HCT116 (cell line): ENCODE measurements around the gene DDX24. TPM values are rescaled to one million over a fixed set of nuclear protein-coding genes. Genes with fewer than 3 reads are reported as not detected.

Experiments
- ATAC-seq: fragments of 200-7000 bp; cut with Tn5 transposase; 2 replicates; pipeline ENCODE4 v1.9.1; 2020; ENCODE audit warnings: mild to moderate bottlenecking, moderate library complexity
- BruUV-seq: library from RNA; stranded (reverse); fragments of 400-500 nt; replicated peaks from 2 replicates; lab custom pipeline; 2021; lab: Mats Ljungman, UMichigan
- CTCF ChIA-PET: fragments of 300-600 bp; sonication (Branson Sonifier 250); formaldehyde crosslinking; loops from one replicate; lab custom pipeline; 2021; ENCODE audit warnings: antibody characterized with exemption; lab: Charles Lee
- POLR2A ChIA-PET: fragments of 300-600, 350-600 bp; sonication (Branson Sonifier 250); formaldehyde crosslinking; loops from one replicate; lab custom pipeline; 2021; ENCODE audit warnings: antibody characterized with exemption; lab: Charles Lee
- RAD21 ChIA-PET, 2 experiments: fragments of 300-600 bp; sonication (Branson Sonifier 250); formaldehyde crosslinking; loops; one replicate each; lab custom pipeline; 2023; ENCODE audit warnings: low total read pairs in 2 of 2; ENCODE audit not compliant: uncharacterized antibody in 2 of 2, unreplicated experiment in 2 of 2, low non-redundant PET in 1 of 2; lab: Charles Lee
- DNase-seq: peaks from one replicate; pipeline ENCODE4 v3.0.0-alpha.2; 2010; ENCODE audit warnings: low read depth, low spot score
- H2AFZ ChIP-seq: fragments of 200-600 bp; shearing (Covaris generic), sonication (generic); 2 replicates; pipeline ENCODE4 v1.6.1; 2017; ENCODE audit warnings: low read depth, mixed run types, mixed read lengths, antibody characterized with exemption, low read length; ENCODE audit not compliant: poor library complexity, severe bottlenecking
- H3K27ac ChIP-seq: 2 replicates; pipeline ENCODE4 v1.5.1; 2012; ENCODE audit warnings: low read depth, low read length
- H3K27me3 ChIP-seq: fragments of 200-600 bp; sonication (generic); 2 replicates; pipeline ENCODE4 v1.6.1; 2016; ENCODE audit warnings: mixed run types, low read length, mixed read lengths; ENCODE audit not compliant: insufficient read depth
- H3K36me3 ChIP-seq, 2 experiments: fragments of 200-500 bp in 1 of 2; fragments of 200-600 bp in 1 of 2; sonication (Bioruptor generic) in 1 of 2; sonication (generic) in 1 of 2; 2 replicates each; pipeline versions ENCODE4 v1.5.1 to v1.6.1; 2014 to 2016; ENCODE audit warnings: low read length in 2 of 2, inconsistent platforms in 1 of 2, mixed read lengths in 1 of 2, mixed run types in 1 of 2; ENCODE audit not compliant: insufficient read depth in 2 of 2, control insufficient read depth in 1 of 2
- H3K4me1 ChIP-seq, 2 experiments: fragments of 200-600 bp in 1 of 2; sonication (generic) in 1 of 2; 2 replicates each; pipeline versions ENCODE4 v1.5.1 to v1.6.1; 2012 to 2017; ENCODE audit warnings: low read length in 2 of 2, inconsistent platforms in 1 of 2, mild to moderate bottlenecking in 1 of 2, mixed read lengths in 1 of 2, mixed run types in 1 of 2, moderate library complexity in 1 of 2; ENCODE audit not compliant: insufficient read depth in 2 of 2, control insufficient read depth in 1 of 2
- H3K4me2 ChIP-seq: fragments of 200-600 bp; sonication (generic); 2 replicates; pipeline ENCODE4 v1.6.1; 2017; ENCODE audit warnings: mixed run types, low read length, mixed read lengths
- H3K4me3 ChIP-seq, 2 experiments: fragments of 200-600 bp in 1 of 2; sonication (generic) in 1 of 2; replicated peaks in 1 of 2; 2 replicates each; pipeline ENCODE4 v1.5.1; 2011 to 2016; ENCODE audit warnings: low read length in 2 of 2, control low read depth in 1 of 2, low read depth in 1 of 2, mild to moderate bottlenecking in 1 of 2, mixed read lengths in 1 of 2, mixed run types in 1 of 2
- H3K79me2 ChIP-seq: fragments of 200-600 bp; sonication (generic); 2 replicates; pipeline ENCODE4 v1.6.1; 2017; ENCODE audit warnings: mild to moderate bottlenecking, mixed run types, low read length, moderate library complexity, mixed read lengths; ENCODE audit not compliant: insufficient read depth
- H3K9ac ChIP-seq: fragments of 200-600 bp; sonication (generic); 2 replicates; pipeline ENCODE4 v1.6.1; 2016; ENCODE audit warnings: low read length, mixed read lengths
- H3K9me2 ChIP-seq: fragments of 200-600 bp; sonication (generic), shearing (Covaris generic); 2 replicates; pipeline ENCODE4 v1.6.1; 2017; ENCODE audit warnings: mixed run types, mild to moderate bottlenecking, moderate library complexity; ENCODE audit not compliant: insufficient read depth
- H3K9me3 ChIP-seq, 2 experiments: fragments of 200-500 bp in 1 of 2; fragments of 200-600 bp in 1 of 2; sonication (Bioruptor generic) in 1 of 2; sonication (generic) in 1 of 2; 2 replicates each; pipeline ENCODE4 v1.6.1; 2014 to 2017; ENCODE audit warnings: low read length in 2 of 2, mixed read lengths in 2 of 2, inconsistent platforms in 1 of 2, low read depth in 1 of 2, mild to moderate bottlenecking in 1 of 2, mixed run types in 1 of 2, moderate library complexity in 1 of 2; ENCODE audit not compliant: control insufficient read depth in 1 of 2, insufficient read depth in 1 of 2
- H4K20me1 ChIP-seq: fragments of 200-600 bp; sonication (generic), shearing (Covaris generic); 2 replicates; pipeline ENCODE4 v1.6.1; 2017; ENCODE audit warnings: mixed run types, mild to moderate bottlenecking, moderate library complexity; ENCODE audit not compliant: insufficient read depth
- CBX3 ChIP-seq: IDR thresholded peaks from 2 replicates; pipeline ENCODE4 v1.6.1; 2012; ENCODE audit warnings: low read depth
- CEBPB ChIP-seq: IDR thresholded peaks from 2 replicates; pipeline ENCODE4 v1.6.1; 2012; ENCODE audit warnings: low read depth
- JUND ChIP-seq: IDR thresholded peaks from 2 replicates; pipeline ENCODE4 v1.6.1; 2012
- POLR2AphosphoS5 ChIP-seq: IDR thresholded peaks from 2 replicates; pipeline ENCODE4 v1.6.1; 2011; ENCODE audit warnings: mild to moderate bottlenecking, low read depth, low read length, moderate library complexity
- SIN3A ChIP-seq: IDR thresholded peaks from 2 replicates; pipeline ENCODE4 v1.6.1; 2012; ENCODE audit warnings: low read depth
- intact Hi-C: fragments of 100-400 bp; cut with micrococcal nuclease; formaldehyde crosslinking; loops from 2 replicates; pipeline ENCODE4 v1.10.0; 2022
- total RNA-seq: library from RNA; stranded (reverse); gene quantifications from one replicate; pipeline ENCODE4 v1.2.1, GENCODE V29; 2021; ENCODE audit not compliant: unreplicated experiment
- TF ChIP-seq, protein P1 (sequence below): IDR thresholded peaks from 2 replicates; pipeline ENCODE4 v1.6.1; 2012; ENCODE audit warnings: low read depth
- TF ChIP-seq, protein P2 (sequence below), 3 experiments: fragments of 200-600 bp in 1 of 3; sonication (generic) in 1 of 3; IDR thresholded peaks in 2 of 3; conservative IDR thresholded peaks in 1 of 3; 2 replicates each; pipeline ENCODE4 v1.5.1; 2012 to 2017; ENCODE audit warnings: low read depth in 2 of 3, low read length in 2 of 3, antibody characterized with exemption in 1 of 3, borderline replicate concordance in 1 of 3, control low read depth in 1 of 3, mild to moderate bottlenecking in 1 of 3, mixed read lengths in 1 of 3, mixed run types in 1 of 3, moderate library complexity in 1 of 3; ENCODE audit not compliant: insufficient read depth in 1 of 3
- TF ChIP-seq, protein P3 (sequence below): IDR thresholded peaks from 2 replicates; pipeline ENCODE4 v1.6.1; 2012
- TF ChIP-seq, protein P4 (sequence below): IDR thresholded peaks from 2 replicates; pipeline ENCODE4 v1.6.1; 2011; ENCODE audit warnings: mild to moderate bottlenecking, low read length, moderate library complexity; ENCODE audit not compliant: insufficient replicate concordance; ENCODE audit errors: extremely low read depth

Gene DDX24
- total RNA-seq, 1 experiment from 2014 or later = 169 TPM

DNA sequence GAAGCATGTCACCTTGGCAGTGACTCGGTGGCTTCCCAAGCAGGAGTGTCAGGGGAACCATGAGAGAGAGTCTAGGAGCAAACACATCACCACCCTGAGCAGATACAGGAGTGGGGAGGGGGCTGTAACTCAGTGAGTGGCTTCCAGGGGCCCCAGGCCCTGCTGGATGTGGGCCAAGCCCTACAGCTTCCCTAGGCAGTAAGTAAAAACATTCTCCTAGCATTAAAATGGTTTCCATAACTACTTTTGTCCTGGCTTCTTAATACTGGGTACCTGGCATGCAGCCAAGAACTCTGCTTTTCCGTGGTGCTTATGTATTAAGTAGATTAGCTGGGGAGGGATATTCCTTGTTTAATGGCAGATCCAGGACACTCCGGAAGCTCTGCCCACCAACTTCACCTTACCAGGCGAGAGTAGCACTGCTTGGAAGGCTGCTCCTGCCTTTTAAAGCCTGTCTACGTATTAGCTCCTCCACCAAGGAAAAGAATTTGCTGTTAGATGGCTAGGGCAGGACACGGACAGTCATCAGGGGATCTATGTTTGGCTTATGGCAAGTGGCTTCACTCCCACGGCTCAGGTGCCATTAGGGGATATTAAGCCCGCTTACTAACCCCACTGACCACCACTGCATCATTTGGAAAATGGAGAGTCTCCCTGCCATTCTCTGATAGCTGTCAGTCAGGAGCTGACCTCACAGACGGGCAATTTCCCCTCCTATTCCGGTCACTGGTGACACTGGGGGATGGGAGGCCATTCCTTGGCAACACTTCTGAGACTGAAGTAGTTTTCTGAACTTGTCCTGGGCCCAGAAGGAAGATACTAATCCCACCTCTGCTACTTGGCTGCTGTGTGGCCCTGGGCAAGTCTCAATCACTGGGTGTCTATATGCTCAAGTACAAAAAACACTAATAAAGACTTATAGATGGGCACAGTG, 32.0 kb downstream of the DDX24 start:
- ATAC-seq = no peak
- Histone ChIP-seq H2AFZ (no peak overlapping the region), H3K4me1 (no peaks in the 10 kb centered on the region), H3K9me3 (no peaks in the 10 kb centered on the region), H3K9me2 (no peaks in the 10 kb centered on the region), H3K79me2 (no peaks in the 10 kb centered on the region; the same call in 1 of the 2 replicates), H3K9ac (no peak overlapping the region), H3K27me3 (no peaks in the 10 kb centered on the region), H4K20me1 (no peaks in the 10 kb centered on the region), H3K36me3 (peaks cover 29 to 55% of the 10 kb centered on the region in 2 experiments; a peak in 3 of 4 replicates), H3K4me2 (no peak overlapping the region), H3K4me3 (no peak overlapping the region), H3K27ac (no peak overlapping the region)
- no TSS peak for BruUV-seq
- no peak for DNase-seq
- RAD21 ChIA-PET = no interaction called here
- POLR2A ChIA-PET = no interaction called here
- CTCF ChIA-PET = interaction anchor here (1.0 kb wide), 2 partner anchors 20 to 88 kb away, joined by 3 read pairs; no protein-coding TSS in a partner anchor
- intact Hi-C loops = no loop called here
- TF ChIP-seq POLR2AphosphoS5 (peak; percentile 11; the same call in 1 of the 2 replicates), CEBPB (no peak), SIN3A (no peak)

DNA sequence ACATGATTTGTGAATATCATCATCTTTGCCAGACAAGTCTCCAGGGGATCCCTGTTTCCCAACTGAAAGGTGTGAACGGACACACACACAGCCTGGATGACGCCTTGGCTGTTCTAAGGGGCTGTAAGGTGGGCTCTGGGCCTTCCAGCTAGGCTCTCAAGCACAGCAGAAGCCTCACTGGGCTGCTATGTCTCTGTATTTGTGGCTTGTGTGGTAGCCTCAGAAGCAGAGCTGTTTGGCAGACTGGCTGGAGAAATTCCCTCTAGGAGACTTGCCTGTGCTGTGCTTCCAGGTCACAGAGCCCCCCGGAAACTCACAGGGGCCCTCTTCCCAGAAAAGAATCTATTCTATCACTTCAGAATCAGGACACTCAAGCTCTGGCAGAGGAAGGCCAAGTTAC, 33.4 kb downstream of the DDX24 start:
- DNase-seq (no peak), ATAC-seq (no peak)
- Histone ChIP-seq H3K4me1 (no peaks in the 10 kb centered on the region), H3K27me3 (no peaks in the 10 kb centered on the region), H3K4me3 (no peak overlapping the region), H3K9me2 (no peaks in the 10 kb centered on the region), H3K9ac (no peak overlapping the region), H4K20me1 (no peaks in the 10 kb centered on the region), H3K27ac (no peak overlapping the region), H3K36me3 (peaks cover 24 to 48% of the 10 kb centered on the region in 2 experiments; a peak in 3 of 4 replicates), H2AFZ (no peak overlapping the region), H3K79me2 (no peaks in the 10 kb centered on the region; the same call in 1 of the 2 replicates), H3K9me3 (no peaks in the 10 kb centered on the region), H3K4me2 (no peak overlapping the region)
- ChIA-PET POLR2A (no interaction called here), CTCF (interaction anchor here (1.0 kb wide), 1 partner anchor 19 kb away, joined by 3 read pairs; no protein-coding TSS in a partner anchor), RAD21 (no interaction called here)
- BruUV-seq = no TSS peak
- intact Hi-C loops = no loop called here
- TF ChIP-seq JUND = no peak
- TF ChIP-seq, protein P1, sequence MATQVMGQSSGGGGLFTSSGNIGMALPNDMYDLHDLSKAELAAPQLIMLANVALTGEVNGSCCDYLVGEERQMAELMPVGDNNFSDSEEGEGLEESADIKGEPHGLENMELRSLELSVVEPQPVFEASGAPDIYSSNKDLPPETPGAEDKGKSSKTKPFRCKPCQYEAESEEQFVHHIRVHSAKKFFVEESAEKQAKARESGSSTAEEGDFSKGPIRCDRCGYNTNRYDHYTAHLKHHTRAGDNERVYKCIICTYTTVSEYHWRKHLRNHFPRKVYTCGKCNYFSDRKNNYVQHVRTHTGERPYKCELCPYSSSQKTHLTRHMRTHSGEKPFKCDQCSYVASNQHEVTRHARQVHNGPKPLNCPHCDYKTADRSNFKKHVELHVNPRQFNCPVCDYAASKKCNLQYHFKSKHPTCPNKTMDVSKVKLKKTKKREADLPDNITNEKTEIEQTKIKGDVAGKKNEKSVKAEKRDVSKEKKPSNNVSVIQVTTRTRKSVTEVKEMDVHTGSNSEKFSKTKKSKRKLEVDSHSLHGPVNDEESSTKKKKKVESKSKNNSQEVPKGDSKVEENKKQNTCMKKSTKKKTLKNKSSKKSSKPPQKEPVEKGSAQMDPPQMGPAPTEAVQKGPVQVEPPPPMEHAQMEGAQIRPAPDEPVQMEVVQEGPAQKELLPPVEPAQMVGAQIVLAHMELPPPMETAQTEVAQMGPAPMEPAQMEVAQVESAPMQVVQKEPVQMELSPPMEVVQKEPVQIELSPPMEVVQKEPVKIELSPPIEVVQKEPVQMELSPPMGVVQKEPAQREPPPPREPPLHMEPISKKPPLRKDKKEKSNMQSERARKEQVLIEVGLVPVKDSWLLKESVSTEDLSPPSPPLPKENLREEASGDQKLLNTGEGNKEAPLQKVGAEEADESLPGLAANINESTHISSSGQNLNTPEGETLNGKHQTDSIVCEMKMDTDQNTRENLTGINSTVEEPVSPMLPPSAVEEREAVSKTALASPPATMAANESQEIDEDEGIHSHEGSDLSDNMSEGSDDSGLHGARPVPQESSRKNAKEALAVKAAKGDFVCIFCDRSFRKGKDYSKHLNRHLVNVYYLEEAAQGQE = no peak
- no peak for TF ChIP-seq CEBPB
- TF ChIP-seq, protein P2, sequence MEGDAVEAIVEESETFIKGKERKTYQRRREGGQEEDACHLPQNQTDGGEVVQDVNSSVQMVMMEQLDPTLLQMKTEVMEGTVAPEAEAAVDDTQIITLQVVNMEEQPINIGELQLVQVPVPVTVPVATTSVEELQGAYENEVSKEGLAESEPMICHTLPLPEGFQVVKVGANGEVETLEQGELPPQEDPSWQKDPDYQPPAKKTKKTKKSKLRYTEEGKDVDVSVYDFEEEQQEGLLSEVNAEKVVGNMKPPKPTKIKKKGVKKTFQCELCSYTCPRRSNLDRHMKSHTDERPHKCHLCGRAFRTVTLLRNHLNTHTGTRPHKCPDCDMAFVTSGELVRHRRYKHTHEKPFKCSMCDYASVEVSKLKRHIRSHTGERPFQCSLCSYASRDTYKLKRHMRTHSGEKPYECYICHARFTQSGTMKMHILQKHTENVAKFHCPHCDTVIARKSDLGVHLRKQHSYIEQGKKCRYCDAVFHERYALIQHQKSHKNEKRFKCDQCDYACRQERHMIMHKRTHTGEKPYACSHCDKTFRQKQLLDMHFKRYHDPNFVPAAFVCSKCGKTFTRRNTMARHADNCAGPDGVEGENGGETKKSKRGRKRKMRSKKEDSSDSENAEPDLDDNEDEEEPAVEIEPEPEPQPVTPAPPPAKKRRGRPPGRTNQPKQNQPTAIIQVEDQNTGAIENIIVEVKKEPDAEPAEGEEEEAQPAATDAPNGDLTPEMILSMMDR (IDR thresholded peaks at IDR 0.05 in 2 of 3, conservative IDR thresholded peaks at IDR 0.05 in 1 of 3; ENCODE audit: borderline replicate concordance in 1 of 3, insufficient read depth in 1 of 3, low read depth in 2 of 3, low read length in 2 of 3) = no peak
- no peak for TF ChIP-seq POLR2AphosphoS5
- TF ChIP-seq, protein P3, sequence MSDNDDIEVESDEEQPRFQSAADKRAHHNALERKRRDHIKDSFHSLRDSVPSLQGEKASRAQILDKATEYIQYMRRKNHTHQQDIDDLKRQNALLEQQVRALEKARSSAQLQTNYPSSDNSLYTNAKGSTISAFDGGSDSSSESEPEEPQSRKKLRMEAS = no peak
- TF ChIP-seq CBX3 = no peak
- TF ChIP-seq, protein P4, sequence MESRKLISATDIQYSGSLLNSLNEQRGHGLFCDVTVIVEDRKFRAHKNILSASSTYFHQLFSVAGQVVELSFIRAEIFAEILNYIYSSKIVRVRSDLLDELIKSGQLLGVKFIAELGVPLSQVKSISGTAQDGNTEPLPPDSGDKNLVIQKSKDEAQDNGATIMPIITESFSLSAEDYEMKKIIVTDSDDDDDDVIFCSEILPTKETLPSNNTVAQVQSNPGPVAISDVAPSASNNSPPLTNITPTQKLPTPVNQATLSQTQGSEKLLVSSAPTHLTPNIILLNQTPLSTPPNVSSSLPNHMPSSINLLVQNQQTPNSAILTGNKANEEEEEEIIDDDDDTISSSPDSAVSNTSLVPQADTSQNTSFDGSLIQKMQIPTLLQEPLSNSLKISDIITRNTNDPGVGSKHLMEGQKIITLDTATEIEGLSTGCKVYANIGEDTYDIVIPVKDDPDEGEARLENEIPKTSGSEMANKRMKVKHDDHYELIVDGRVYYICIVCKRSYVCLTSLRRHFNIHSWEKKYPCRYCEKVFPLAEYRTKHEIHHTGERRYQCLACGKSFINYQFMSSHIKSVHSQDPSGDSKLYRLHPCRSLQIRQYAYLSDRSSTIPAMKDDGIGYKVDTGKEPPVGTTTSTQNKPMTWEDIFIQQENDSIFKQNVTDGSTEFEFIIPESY = no peak
